Natural killer cell treated with Interleukin-12 subunit alpha and Interleukin-12 subunit beta and Interleukin-15 and Interleukin-18, amount 100 ng/mL, for 72 hours (primary cell): ENCODE results near the gene DENND1A. TPM values are rescaled to one million over a fixed set of nuclear protein-coding genes. Genes with fewer than 3 reads are reported as not detected.

ENCODE experiments used
- ATAC-seq, 2 donors: fragments of 150-1000 bp; cut with Tn5 transposase in 1 of 2; sonication (Bioruptor Pico), chemical (Tn5 transposase) in 1 of 2; 2 replicates each; pipeline ENCODE4 v1.10.0; 2021
- DNase-seq: peaks from one replicate; pipeline ENCODE4 v3.0.0; 2022; ENCODE audit warnings: low spot score
- H3K27ac Mint-ChIP-seq, 2 donors: 1 replicate in 1 of 2; 2 replicates in 1 of 2; pipeline ENCODE4 v1.8.0; 2022; ENCODE audit warnings: mixed read lengths in 2 of 2, mild to moderate bottlenecking in 1 of 2, moderate library complexity in 1 of 2
- H3K27me3 Mint-ChIP-seq, 2 donors: 1 replicate in 1 of 2; 2 replicates in 1 of 2; pipeline ENCODE4 v1.8.0; 2022; ENCODE audit warnings: mixed read lengths in 2 of 2
- H3K36me3 Mint-ChIP-seq: one replicate; pipeline ENCODE4 v1.8.0; 2022; ENCODE audit warnings: mixed read lengths
- H3K4me1 Mint-ChIP-seq, 2 donors: 1 replicate in 1 of 2; 2 replicates in 1 of 2; pipeline ENCODE4 v1.8.0; 2022; ENCODE audit warnings: low read depth in 2 of 2, mixed read lengths in 2 of 2, mild to moderate bottlenecking in 1 of 2
- H3K4me3 Mint-ChIP-seq: one replicate; pipeline ENCODE4 v1.8.0; 2022; ENCODE audit warnings: mixed read lengths
- H3K9me3 Mint-ChIP-seq: 2 replicates; pipeline ENCODE4 v1.8.0; 2022; ENCODE audit warnings: mixed read lengths
- total RNA-seq, 2 donors: library from RNA; stranded (reverse); gene quantifications; one replicate each; pipeline ENCODE4 v1.2.3, GENCODE V29; 2022

DENND1A gene
- total RNA-seq, 2 donors from 2014 or later: 24.6 to 28.8 TPM

DNA sequence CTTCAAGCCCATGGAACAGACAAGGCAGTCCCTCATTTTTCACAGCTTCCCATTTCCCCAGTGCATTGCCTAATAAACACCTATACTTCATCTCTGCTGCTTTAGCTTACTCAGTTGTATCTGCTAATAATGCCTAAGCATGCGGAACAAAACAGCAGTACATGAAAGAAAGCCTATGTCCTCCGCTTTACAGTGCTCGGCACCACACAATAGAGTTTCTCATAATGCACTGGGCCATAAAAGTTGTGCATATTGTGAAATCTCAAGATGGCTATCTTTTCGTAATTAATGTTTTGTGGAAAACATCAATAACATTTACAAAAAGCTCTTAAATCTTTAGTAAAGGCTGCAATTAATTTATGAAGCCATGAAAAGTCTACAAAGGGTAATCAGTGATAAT is 69.3 kb downstream of the DENND1A start:
- H3K4me1 Mint-ChIP-seq: peaks cover 9 to 10% of the 10 kb centered on the region in 2 donors
- no peaks in the 10 kb centered on the region for H3K27me3 Mint-ChIP-seq
- H3K27ac Mint-ChIP-seq: no peak overlapping the region
- ATAC-seq: no peak
- DNase-seq: no peak
- H3K9me3 Mint-ChIP-seq: peaks cover 6% of the 10 kb centered on the region
- H3K36me3 Mint-ChIP-seq: peaks cover 6% of the 10 kb centered on the region
- H3K4me3 Mint-ChIP-seq: no peak overlapping the region

- Mint-ChIP-seq H3K9me3 (peaks cover 6% of the 10 kb centered on the region), H3K27ac (no peak overlapping the region), H3K4me3 (no peak overlapping the region), H3K4me1 (peaks cover 9 to 13% of the 10 kb centered on the region in 2 donors), H3K36me3 (peaks cover 15% of the 10 kb centered on the region), H3K27me3 (no peaks in the 10 kb centered on the region)
- ATAC-seq: no peak
- no peak for DNase-seq
Observed at GRCh38 chr9:123852403-123852802, 77.5 kb downstream of the DENND1A start.

DNA sequence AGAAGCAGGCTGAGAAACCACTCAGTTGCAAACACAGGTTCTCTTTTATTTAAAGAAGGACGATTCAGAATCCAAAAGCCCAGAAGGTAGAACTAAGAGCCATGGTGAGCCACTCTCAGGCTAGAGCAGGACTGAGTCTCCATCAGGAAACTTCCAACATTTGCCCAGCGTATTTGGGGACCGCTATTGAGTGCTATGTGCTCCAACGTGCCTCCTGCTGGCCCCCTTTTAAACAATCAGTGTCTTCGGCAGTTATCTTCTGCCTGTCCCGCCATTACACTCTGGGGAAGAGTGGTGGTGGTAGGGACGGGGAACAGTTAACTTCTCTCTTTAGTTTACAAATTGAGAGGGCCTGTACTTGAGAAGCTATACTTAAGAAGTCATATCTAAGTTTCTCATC is 78.1 kb downstream of the DENND1A start:
- DNase-seq (no peak), ATAC-seq (no peak)
- H3K27ac Mint-ChIP-seq: no peak overlapping the region
- H3K9me3 Mint-ChIP-seq: peaks cover 6% of the 10 kb centered on the region
- peaks cover 21% of the 10 kb centered on the region for H3K36me3 Mint-ChIP-seq
- peaks cover 8 to 13% of the 10 kb centered on the region in 2 donors for H3K4me1 Mint-ChIP-seq
- no peaks in the 10 kb centered on the region for H3K27me3 Mint-ChIP-seq
- H3K4me3 Mint-ChIP-seq: no peak overlapping the region

GRCh38 chr9:123848447-123849085 is 81.4 kb downstream of the DENND1A start:
- no peaks in the 10 kb centered on the region for H3K4me1 Mint-ChIP-seq
- H3K27ac Mint-ChIP-seq: no peak overlapping the region
- no peaks in the 10 kb centered on the region for H3K27me3 Mint-ChIP-seq

DNA sequence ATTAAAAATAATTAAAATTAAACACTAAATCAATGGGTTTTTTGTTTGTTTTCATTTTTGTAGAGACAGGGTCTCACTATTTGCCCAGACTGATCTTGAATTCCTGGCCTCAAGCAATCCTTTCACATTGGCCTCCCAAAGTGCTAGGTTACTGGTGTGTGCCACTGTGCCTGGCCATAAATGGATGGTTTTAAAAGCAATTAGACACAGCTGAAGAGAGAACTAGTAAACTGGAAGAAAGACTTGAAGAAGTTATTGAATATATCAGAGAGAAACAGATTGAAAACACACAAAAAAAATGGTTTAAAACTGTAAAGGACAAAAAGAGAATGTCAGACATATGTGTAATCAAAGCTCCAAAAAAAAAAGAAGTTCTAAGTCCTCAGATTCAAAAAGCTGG is 83.0 kb downstream of the DENND1A start:
- DNase-seq: no peak
- no peaks in the 10 kb centered on the region for H3K27me3 Mint-ChIP-seq

More at GRCh38 chr9:123848447-123849085, 81.4 kb downstream of the DENND1A start:
- no peak for ATAC-seq
- Mint-ChIP-seq H3K4me3 (no peak overlapping the region), H3K36me3 (peaks cover 26% of the 10 kb centered on the region), H3K9me3 (peaks cover 4% of the 10 kb centered on the region)
- DNase-seq: no peak

GRCh38 chr9:123843703-123844102 is 86.2 kb downstream of the DENND1A start:
- Mint-ChIP-seq H3K9me3 (peaks cover 9% of the 10 kb centered on the region), H3K36me3 (peaks cover 39% of the 10 kb centered on the region), H3K4me3 (no peak overlapping the region), H3K27me3 (no peaks in the 10 kb centered on the region), H3K27ac (no peak overlapping the region), H3K4me1 (no peaks in the 10 kb centered on the region)
- ATAC-seq: no peak
- DNase-seq: no peak

More for the DNA sequence above, 83.0 kb downstream of the DENND1A start:
- Mint-ChIP-seq H3K9me3 (peaks cover 9% of the 10 kb centered on the region), H3K27ac (no peak overlapping the region), H3K36me3 (peaks cover 37% of the 10 kb centered on the region), H3K4me3 (no peak overlapping the region), H3K4me1 (no peaks in the 10 kb centered on the region)
- ATAC-seq: no peak

- Mint-ChIP-seq H3K4me3 (peak overlapping the region; percentile 81), H3K36me3 (peaks cover 13% of the 10 kb centered on the region), H3K4me1 (peaks cover 26 to 34% of the 10 kb centered on the region in 2 donors), H3K9me3 (no peaks in the 10 kb centered on the region), H3K27ac (peak overlapping the region; percentile 86 to 88), H3K27me3 (no peaks in the 10 kb centered on the region)
- no peak for DNase-seq
- no peak for ATAC-seq
Observed at GRCh38 chr9:123835821-123836220, 94.1 kb downstream of the DENND1A start.

DNA sequence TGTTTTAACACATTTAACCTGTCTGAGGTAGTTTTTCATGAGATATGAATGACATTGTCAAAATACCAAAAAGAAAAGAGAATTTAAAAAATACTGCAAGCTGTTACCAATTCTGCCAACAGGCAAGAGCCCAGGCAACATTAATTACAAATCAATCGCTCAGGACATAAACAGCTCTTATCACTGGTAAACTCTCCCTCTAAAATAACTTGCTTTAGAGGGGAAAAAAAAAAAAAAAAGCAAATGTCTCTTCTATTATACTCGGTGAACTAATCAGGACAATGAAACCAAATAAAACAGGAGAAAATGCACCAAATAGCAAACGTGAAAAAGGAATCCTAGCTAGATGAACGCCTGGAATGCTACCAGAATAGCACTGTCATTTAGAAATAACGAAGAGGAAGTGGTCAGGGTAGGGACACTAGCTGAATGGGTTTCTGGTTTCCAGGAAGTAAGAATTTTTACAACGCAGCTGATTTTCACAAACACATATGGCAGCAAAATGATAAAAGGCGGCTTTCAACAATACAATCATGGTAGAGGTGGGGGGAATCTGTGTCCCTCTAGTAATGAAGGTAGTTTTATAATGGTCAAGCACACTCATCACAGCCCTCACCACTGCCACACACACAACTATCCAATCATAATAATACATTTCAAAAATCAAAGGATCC is 94.9 kb downstream of the DENND1A start:
- Mint-ChIP-seq H3K4me1 (peaks cover 26 to 34% of the 10 kb centered on the region in 2 donors), H3K36me3 (peaks cover 16% of the 10 kb centered on the region), H3K4me3 (peak overlapping the region; percentile 81), H3K27me3 (no peaks in the 10 kb centered on the region), H3K9me3 (no peaks in the 10 kb centered on the region), H3K27ac (peak overlapping the region; percentile 86 to 88)
- ATAC-seq (peak; percentile 79 to 84), DNase-seq (no peak)

GRCh38 chr9:123834218-123834888 is 95.6 kb downstream of the DENND1A start:
- H3K27me3 Mint-ChIP-seq: no peaks in the 10 kb centered on the region
- H3K9me3 Mint-ChIP-seq: peaks cover under 1% of the 10 kb centered on the region
- peak overlapping the region; percentile 86 to 88 for H3K27ac Mint-ChIP-seq
- peaks cover 26 to 34% of the 10 kb centered on the region in 2 donors for H3K4me1 Mint-ChIP-seq
- ATAC-seq (no peak), DNase-seq (no peak)
- peak overlapping the region; percentile 81 for H3K4me3 Mint-ChIP-seq
- peaks cover 22% of the 10 kb centered on the region for H3K36me3 Mint-ChIP-seq

GRCh38 chr9:123832858-123833650 is 96.9 kb downstream of the DENND1A start:
- H3K4me3 Mint-ChIP-seq: no peak overlapping the region

GRCh38 chr9:123832176-123832575 is 97.8 kb downstream of the DENND1A start:
- DNase-seq (no peak), ATAC-seq (no peak)
- no peak overlapping the region for H3K4me3 Mint-ChIP-seq
- H3K36me3 Mint-ChIP-seq: peaks cover 43% of the 10 kb centered on the region
- no peaks in the 10 kb centered on the region for H3K27me3 Mint-ChIP-seq
- H3K9me3 Mint-ChIP-seq: peaks cover 12% of the 10 kb centered on the region
- peak overlapping the region in 1 of 2 donors; percentile 56 for H3K27ac Mint-ChIP-seq
- H3K4me1 Mint-ChIP-seq: peaks cover 25 to 32% of the 10 kb centered on the region in 2 donors

More at GRCh38 chr9:123832858-123833650, 96.9 kb downstream of the DENND1A start:
- H3K27me3 Mint-ChIP-seq: no peaks in the 10 kb centered on the region
- H3K4me1 Mint-ChIP-seq: peaks cover 26 to 34% of the 10 kb centered on the region in 2 donors
- DNase-seq (no peak), ATAC-seq (no peak)
- H3K27ac Mint-ChIP-seq: peak overlapping the region in 1 of 2 donors; percentile 56
- H3K36me3 Mint-ChIP-seq: peaks cover 35% of the 10 kb centered on the region
- H3K9me3 Mint-ChIP-seq: peaks cover 9% of the 10 kb centered on the region

GRCh38 chr9:123828449-123828848 is 101.5 kb downstream of the DENND1A start:
- ATAC-seq: no peak

DNA sequence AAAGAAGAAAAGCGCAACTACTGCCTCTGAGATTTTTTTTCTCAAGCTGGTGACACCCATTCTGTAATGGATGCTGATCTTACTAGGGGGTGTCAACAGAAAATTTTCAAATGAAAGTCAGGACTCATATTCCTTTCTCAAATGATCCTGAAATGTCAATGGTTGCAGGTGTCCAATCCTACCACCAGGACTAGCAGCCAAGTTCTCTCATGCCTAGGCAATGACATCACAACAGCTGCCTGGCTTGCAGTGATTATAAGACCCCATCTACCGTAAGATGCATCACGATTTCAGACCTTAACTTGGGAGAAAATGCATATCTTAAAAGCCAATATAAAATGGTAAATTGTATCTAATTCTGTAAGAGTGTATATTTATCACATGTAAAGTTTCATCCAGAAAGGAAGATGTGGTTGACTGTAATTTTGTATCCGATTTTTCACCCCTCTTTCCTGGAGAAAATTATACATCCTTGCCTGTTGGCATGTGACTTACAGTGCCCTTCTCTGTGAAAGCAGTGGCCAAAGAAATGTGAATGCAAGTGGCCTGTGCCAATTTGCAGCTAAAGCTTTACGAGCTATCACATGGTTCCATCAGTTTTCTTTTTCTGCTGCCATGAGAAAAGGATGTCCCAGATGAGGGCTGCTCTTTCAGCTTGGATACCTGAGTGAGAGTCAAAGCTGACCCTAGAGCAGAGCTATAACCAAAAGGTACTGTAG is 104.4 kb downstream of the DENND1A start:
- H3K4me3 Mint-ChIP-seq: no peak overlapping the region
- no peak for DNase-seq
- no peaks in the 10 kb centered on the region for H3K27me3 Mint-ChIP-seq

More at GRCh38 chr9:123828449-123828848, 101.5 kb downstream of the DENND1A start:
- Mint-ChIP-seq H3K4me3 (no peak overlapping the region), H3K9me3 (peaks cover 16% of the 10 kb centered on the region), H3K36me3 (peaks cover 48% of the 10 kb centered on the region), H3K27me3 (no peaks in the 10 kb centered on the region), H3K27ac (no peak overlapping the region), H3K4me1 (peaks cover 3 to 10% of the 10 kb centered on the region in 2 donors)
- DNase-seq: no peak

More for the DNA sequence above, 104.4 kb downstream of the DENND1A start:
- peaks cover 16% of the 10 kb centered on the region for H3K9me3 Mint-ChIP-seq
- no peak overlapping the region for H3K27ac Mint-ChIP-seq
- peaks cover 7 to 9% of the 10 kb centered on the region in 2 donors for H3K4me1 Mint-ChIP-seq
- peaks cover 36% of the 10 kb centered on the region for H3K36me3 Mint-ChIP-seq
- no peak for ATAC-seq
